ENCODE measurements around the gene MICAL2.

Gene MICAL2

GRCh38 chr11:12173111-12173510 lies 62.7 kb downstream of the MICAL2 start:
- Histone ChIP-seq H3K4me1 (no peaks in the 10 kb centered on the region; the same call in 1 of the 2 replicates), H3K27ac (no peak overlapping the region), H3K4me3 (no peak overlapping the region), H4K20me1 (no peaks in the 10 kb centered on the region), H3K9me3 (no peaks in the 10 kb centered on the region), H3K36me3 (no peaks in the 10 kb centered on the region), H3K4me2 (no peak overlapping the region), H3K9ac (no peak overlapping the region), H3K27me3 (no peaks in the 10 kb centered on the region)
- TF ChIP-seq Cebpa-rat (IDR thresholded peaks at IDR 0.05) = no peak

- H3K4me2 ChIP-seq = no peak overlapping the region
- H3K4me3 ChIP-seq = no peak overlapping the region
- no peaks in the 10 kb centered on the region; the same call in 1 of the 2 replicates for H3K4me1 ChIP-seq
- H3K36me3 ChIP-seq = no peaks in the 10 kb centered on the region
- H3K9ac ChIP-seq = no peak overlapping the region
- H3K27ac ChIP-seq = no peak overlapping the region
- H3K27me3 ChIP-seq = no peaks in the 10 kb centered on the region
- TF ChIP-seq Cebpa-rat (IDR thresholded peaks at IDR 0.05) = no peak
- H4K20me1 ChIP-seq = no peaks in the 10 kb centered on the region
- no peaks in the 10 kb centered on the region for H3K9me3 ChIP-seq
These were observed 63.7 kb downstream of the MICAL2 start for GRCh38 chr11:12174128-12174476.

DNA sequence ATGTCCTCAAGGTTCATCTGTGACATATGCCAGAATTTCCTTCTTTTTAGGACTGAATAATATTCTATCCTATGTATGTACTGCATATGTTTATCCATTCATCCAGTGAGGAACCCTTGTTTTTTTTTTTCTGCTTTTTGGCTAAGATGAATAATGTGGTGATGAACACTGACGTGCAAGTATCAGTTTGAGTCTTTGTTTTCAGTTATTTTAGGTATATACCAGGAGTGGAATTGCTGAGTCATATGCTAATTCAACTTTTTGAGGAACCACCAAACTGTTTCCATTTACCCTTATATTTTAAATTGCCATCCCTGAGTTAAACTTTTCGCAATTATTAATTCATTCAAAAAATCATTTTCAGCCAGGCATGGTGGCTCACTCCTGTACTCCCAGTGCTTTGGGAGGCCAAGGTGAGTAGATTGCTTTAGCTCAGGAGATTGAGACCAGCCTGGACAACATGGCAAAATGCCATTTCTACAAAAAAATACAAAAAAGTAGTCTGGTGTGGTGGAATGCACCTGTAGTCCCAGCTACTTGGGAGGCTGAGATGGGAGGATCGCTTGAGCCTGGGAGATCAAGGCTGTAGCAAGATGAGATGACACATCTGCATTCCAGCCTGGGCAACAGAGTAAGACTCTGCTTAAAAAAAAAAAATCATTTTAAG lies 64.2 kb downstream of the MICAL2 start:
- H3K9ac ChIP-seq = no peak overlapping the region
- no peak overlapping the region for H3K4me2 ChIP-seq
- H3K27ac ChIP-seq = no peak overlapping the region
- no peak overlapping the region for H3K4me3 ChIP-seq
- no peaks in the 10 kb centered on the region; the same call in 1 of the 2 replicates for H3K4me1 ChIP-seq
- H3K36me3 ChIP-seq = no peaks in the 10 kb centered on the region
- no peaks in the 10 kb centered on the region for H3K27me3 ChIP-seq
- TF ChIP-seq Cebpa-rat (IDR thresholded peaks at IDR 0.05) = no peak
- H4K20me1 ChIP-seq = no peaks in the 10 kb centered on the region
- no peaks in the 10 kb centered on the region for H3K9me3 ChIP-seq

- no peak for TF ChIP-seq Cebpa-rat (IDR thresholded peaks at IDR 0.05)
- Histone ChIP-seq H3K9me3 (no peaks in the 10 kb centered on the region), H3K27me3 (no peaks in the 10 kb centered on the region), H3K4me2 (no peak overlapping the region), H3K9ac (no peak overlapping the region), H3K27ac (no peak overlapping the region), H3K36me3 (no peaks in the 10 kb centered on the region), H4K20me1 (no peaks in the 10 kb centered on the region), H3K4me1 (no peaks in the 10 kb centered on the region; the same call in 1 of the 2 replicates), H3K4me3 (no peak overlapping the region)
These were observed 65.4 kb downstream of the MICAL2 start for GRCh38 chr11:12175694-12176241.

DNA sequence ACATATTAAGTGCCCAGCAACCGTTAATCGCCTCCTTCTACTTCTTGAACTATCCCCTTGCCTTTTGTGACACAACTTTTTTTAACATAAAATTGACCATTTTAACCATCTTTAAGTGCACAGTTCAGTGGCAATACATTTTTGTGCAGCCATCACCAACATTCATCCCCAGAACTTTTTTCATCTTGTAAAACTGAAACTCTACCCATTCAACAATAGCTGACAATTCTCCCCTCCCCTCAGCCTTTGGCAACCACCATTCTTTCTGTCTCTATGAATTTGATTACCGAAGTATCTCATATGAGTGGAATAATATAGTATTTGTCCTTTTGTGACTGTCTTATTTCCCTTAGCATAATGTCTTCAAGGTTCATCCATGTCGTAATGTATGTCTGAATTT lies 66.0 kb downstream of the MICAL2 start:
- Histone ChIP-seq H3K9me3 (no peaks in the 10 kb centered on the region), H3K4me3 (no peak overlapping the region), H3K9ac (no peak overlapping the region), H4K20me1 (no peaks in the 10 kb centered on the region), H3K4me2 (no peak overlapping the region), H3K36me3 (no peaks in the 10 kb centered on the region), H3K27me3 (no peaks in the 10 kb centered on the region), H3K27ac (no peak overlapping the region), H3K4me1 (no peaks in the 10 kb centered on the region; the same call in 1 of the 2 replicates)
- TF ChIP-seq Cebpa-rat (IDR thresholded peaks at IDR 0.05) = no peak

- H3K4me1 ChIP-seq = no peaks in the 10 kb centered on the region; the same call in 1 of the 2 replicates
- no peak overlapping the region for H3K4me2 ChIP-seq
- no peak for TF ChIP-seq Cebpa-rat (IDR thresholded peaks at IDR 0.05)
These were observed 67.4 kb downstream of the MICAL2 start for GRCh38 chr11:12177739-12178338.

DNA sequence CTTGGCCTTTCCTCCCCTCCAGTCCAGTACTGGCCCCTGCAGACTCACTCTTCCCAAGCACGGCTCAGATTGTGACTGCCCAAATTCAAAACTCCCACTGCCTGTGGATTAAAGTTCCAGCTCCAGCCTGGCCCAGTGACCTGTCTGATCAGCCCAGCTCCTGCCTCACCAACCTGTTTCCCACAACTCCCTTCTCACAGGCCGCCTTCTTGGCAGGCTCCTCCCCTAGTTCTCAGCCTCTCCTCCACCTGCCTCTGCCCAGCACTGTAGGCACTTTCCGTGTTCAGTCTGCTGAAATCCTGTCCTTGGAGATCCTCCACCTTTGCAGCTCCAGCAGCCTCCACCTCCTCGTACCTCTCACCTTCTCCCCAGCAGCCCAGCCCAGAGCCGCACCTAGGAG lies 68.6 kb downstream of the MICAL2 start:
- no peak overlapping the region for H3K27ac ChIP-seq

More at GRCh38 chr11:12177739-12178338, 67.4 kb downstream of the MICAL2 start:
- no peaks in the 10 kb centered on the region for H3K9me3 ChIP-seq
- H3K27me3 ChIP-seq = no peaks in the 10 kb centered on the region
- H3K4me3 ChIP-seq = no peak overlapping the region
- no peaks in the 10 kb centered on the region for H4K20me1 ChIP-seq
- no peak overlapping the region for H3K9ac ChIP-seq
- no peaks in the 10 kb centered on the region for H3K36me3 ChIP-seq
- H3K27ac ChIP-seq = no peak overlapping the region

DNA sequence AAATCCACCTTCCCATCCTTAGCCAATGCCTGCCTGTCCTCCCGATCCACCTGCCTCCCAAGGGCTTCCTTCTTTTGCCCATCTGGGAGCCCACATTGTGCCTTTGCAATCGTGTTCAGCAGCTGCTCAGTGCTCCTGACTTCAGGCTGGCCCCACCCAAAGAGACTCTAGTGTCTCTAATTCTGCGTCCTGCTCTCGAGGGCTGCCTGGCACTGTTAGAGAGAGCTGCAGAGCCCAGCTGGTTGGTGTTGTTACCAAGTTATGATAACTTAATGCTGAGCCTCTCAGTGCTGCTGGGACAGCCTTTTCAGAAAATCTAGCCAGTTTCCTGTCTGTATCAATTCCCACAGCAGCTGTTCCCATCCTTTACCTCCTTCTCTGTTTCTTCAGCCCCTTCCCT lies 69.1 kb downstream of the MICAL2 start:
- TF ChIP-seq Cebpa-rat (IDR thresholded peaks at IDR 0.05) = no peak
- no peak overlapping the region for H3K4me2 ChIP-seq
- H3K4me1 ChIP-seq = peaks cover 6% of the 10 kb centered on the region
- H3K27me3 ChIP-seq = no peaks in the 10 kb centered on the region
- no peak overlapping the region for H3K9ac ChIP-seq
- no peaks in the 10 kb centered on the region for H3K9me3 ChIP-seq
- no peak overlapping the region for H3K27ac ChIP-seq
- no peak overlapping the region for H3K4me3 ChIP-seq
- no peaks in the 10 kb centered on the region for H3K36me3 ChIP-seq
- H4K20me1 ChIP-seq = no peaks in the 10 kb centered on the region

More for the DNA sequence above, 68.6 kb downstream of the MICAL2 start:
- TF ChIP-seq Cebpa-rat (IDR thresholded peaks at IDR 0.05) = no peak
- H3K4me2 ChIP-seq = no peak overlapping the region
- H3K27me3 ChIP-seq = no peaks in the 10 kb centered on the region
- no peaks in the 10 kb centered on the region for H3K9me3 ChIP-seq
- H4K20me1 ChIP-seq = no peaks in the 10 kb centered on the region
- H3K36me3 ChIP-seq = no peaks in the 10 kb centered on the region
- no peak overlapping the region for H3K9ac ChIP-seq
- peaks cover 6% of the 10 kb centered on the region for H3K4me1 ChIP-seq
- no peak overlapping the region for H3K4me3 ChIP-seq

DNA sequence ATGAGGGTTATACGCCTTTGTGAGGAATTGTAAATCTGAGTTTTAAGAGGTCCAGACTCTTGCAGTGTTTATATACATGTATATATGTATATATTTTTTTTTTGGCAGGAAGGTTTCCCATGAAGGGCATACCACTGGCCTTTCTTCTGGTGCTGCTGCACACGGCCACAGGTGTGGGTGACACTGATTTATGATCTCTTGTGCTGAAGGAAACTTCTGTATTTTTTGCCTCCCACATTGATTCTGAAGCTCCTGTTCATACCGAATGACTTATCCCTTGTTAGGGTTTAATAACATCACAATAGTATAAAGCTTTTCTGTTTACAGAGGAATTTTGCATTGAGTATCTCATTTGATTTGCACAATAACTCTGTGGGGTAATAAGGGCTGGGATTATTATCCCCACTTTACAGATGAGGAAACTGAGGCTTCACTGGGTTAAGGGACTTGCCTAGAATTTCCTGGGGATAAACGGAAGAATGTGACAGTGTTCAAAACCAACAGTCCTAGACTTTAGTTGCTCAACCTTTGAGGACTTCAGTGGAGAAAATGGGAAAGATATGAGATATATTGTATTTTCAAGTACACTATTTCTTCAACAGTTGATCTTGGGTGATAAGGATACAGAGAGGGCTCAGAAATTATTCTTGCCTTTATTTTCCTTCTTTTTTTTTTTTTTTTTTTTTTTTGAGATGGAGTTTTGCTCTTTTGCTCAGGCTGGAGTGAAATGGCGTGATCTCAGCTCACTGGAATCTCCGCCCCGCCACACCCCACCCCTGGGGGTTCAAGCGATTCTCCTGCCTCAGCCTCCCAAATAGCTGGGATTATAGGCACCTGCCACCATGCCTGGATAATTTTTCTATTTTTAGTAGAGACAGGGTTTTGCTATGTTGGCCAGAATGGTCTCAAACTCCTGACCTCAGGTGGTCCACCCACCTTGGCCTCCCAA lies 70.1 kb downstream of the MICAL2 start:
- no peaks in the 10 kb centered on the region for H3K9me3 ChIP-seq
- H4K20me1 ChIP-seq = no peaks in the 10 kb centered on the region
- H3K27ac ChIP-seq = no peak overlapping the region
- no peaks in the 10 kb centered on the region for H3K27me3 ChIP-seq
- TF ChIP-seq Cebpa-rat (IDR thresholded peaks at IDR 0.05) = no peak
- H3K9ac ChIP-seq = no peak overlapping the region
- peaks cover 6% of the 10 kb centered on the region; the same call in 1 of the 2 replicates for H3K4me1 ChIP-seq
- H3K4me3 ChIP-seq = no peak overlapping the region
- H3K4me2 ChIP-seq = no peak overlapping the region
- H3K36me3 ChIP-seq = no peaks in the 10 kb centered on the region

All from BLaER1 (cell line).